Jurkat, Clone E6-1 (cell line): ENCODE measurements around the gene SDK1.

Experiments
- DNase-seq: peaks from one replicate; pipeline ENCODE4 v3.0.0-alpha.2; 2011; ENCODE audit warnings: low read depth, low spot score
- H3K4me3 ChIP-seq: 2 replicates; pipeline ENCODE4 v1.5.1; 2011; ENCODE audit warnings: mild to moderate bottlenecking, low read length, control low read depth, moderate library complexity

Gene SDK1

GRCh38 chr7:4100148-4100547 is 799.1 kb downstream of the SDK1 start:
- no peak for DNase-seq
- no peak overlapping the region for H3K4me3 ChIP-seq

- no peak for DNase-seq
- H3K4me3 ChIP-seq = no peak overlapping the region
Measured at GRCh38 chr7:4100691-4101090, 799.6 kb downstream of the SDK1 start.

- DNase-seq = no peak
- H3K4me3 ChIP-seq = no peak overlapping the region
Measured at GRCh38 chr7:4102231-4102841, 801.3 kb downstream of the SDK1 start.

GRCh38 chr7:4103352-4104091 is 802.5 kb downstream of the SDK1 start:
- H3K4me3 ChIP-seq = no peak overlapping the region
- DNase-seq = no peak

- DNase-seq = no peak
- no peak overlapping the region for H3K4me3 ChIP-seq
Measured at GRCh38 chr7:4107839-4108238, 806.8 kb downstream of the SDK1 start.

- no peak overlapping the region for H3K4me3 ChIP-seq
- no peak for DNase-seq
Measured at GRCh38 chr7:4108951-4109350, 807.9 kb downstream of the SDK1 start.

- no peak for DNase-seq
Measured at GRCh38 chr7:4109481-4110110, 808.5 kb downstream of the SDK1 start.

GRCh38 chr7:4110438-4110837 is 809.4 kb downstream of the SDK1 start:
- no peak for DNase-seq
- no peak overlapping the region for H3K4me3 ChIP-seq

More at GRCh38 chr7:4109481-4110110, 808.5 kb downstream of the SDK1 start:
- no peak overlapping the region for H3K4me3 ChIP-seq

- no peak overlapping the region for H3K4me3 ChIP-seq
- no peak for DNase-seq
Measured at GRCh38 chr7:4111166-4111565, 810.1 kb downstream of the SDK1 start.

- H3K4me3 ChIP-seq = no peak overlapping the region
- DNase-seq = no peak
Measured at GRCh38 chr7:4113271-4113670, 812.2 kb downstream of the SDK1 start.

GRCh38 chr7:4113976-4114375 is 812.9 kb downstream of the SDK1 start:
- DNase-seq = no peak

GRCh38 chr7:4115442-4115841 is 814.4 kb downstream of the SDK1 start:
- DNase-seq = no peak
- H3K4me3 ChIP-seq = no peak overlapping the region

More at GRCh38 chr7:4113976-4114375, 812.9 kb downstream of the SDK1 start:
- no peak overlapping the region for H3K4me3 ChIP-seq

GRCh38 chr7:4115941-4116610 is 815.0 kb downstream of the SDK1 start:
- no peak overlapping the region for H3K4me3 ChIP-seq

GRCh38 chr7:4119848-4120247 is 818.8 kb downstream of the SDK1 start:
- no peak for DNase-seq

More at GRCh38 chr7:4115941-4116610, 815.0 kb downstream of the SDK1 start:
- no peak for DNase-seq

GRCh38 chr7:4123346-4123745 is 822.3 kb downstream of the SDK1 start:
- DNase-seq = no peak

More at GRCh38 chr7:4119848-4120247, 818.8 kb downstream of the SDK1 start:
- no peak overlapping the region for H3K4me3 ChIP-seq

GRCh38 chr7:4123823-4124222 is 822.8 kb downstream of the SDK1 start:
- no peak for DNase-seq

More at GRCh38 chr7:4123346-4123745, 822.3 kb downstream of the SDK1 start:
- no peak overlapping the region for H3K4me3 ChIP-seq

GRCh38 chr7:4124556-4125477 is 823.8 kb downstream of the SDK1 start:
- DNase-seq = no peak
- no peak overlapping the region for H3K4me3 ChIP-seq

More at GRCh38 chr7:4123823-4124222, 822.8 kb downstream of the SDK1 start:
- H3K4me3 ChIP-seq = no peak overlapping the region

- no peak for DNase-seq
- no peak overlapping the region for H3K4me3 ChIP-seq
Measured at GRCh38 chr7:4127909-4128560, 827.0 kb downstream of the SDK1 start.
